HCT116 (cell line): ENCODE measurements around the gene TXNDC16. TPM values are rescaled to one million over a fixed set of nuclear protein-coding genes. Genes with fewer than 3 reads are reported as not detected.
A peak's percentile ranks its signal among the peaks of the same experiment; 100 is the strongest.

Source experiments
- ATAC-seq: fragments of 200-7000 bp; cut with Tn5 transposase; 2 replicates; pipeline ENCODE4 v1.9.1; 2020; ENCODE audit warnings: mild to moderate bottlenecking, moderate library complexity
- Bru-seq: library from RNA; stranded (reverse); fragments of 400-500 nt; gene quantifications from one replicate; lab custom pipeline; 2021; lab: Mats Ljungman, UMichigan
- BruChase-seq, 2 experiments: library from RNA; stranded (reverse); fragments of 400-500 nt; gene quantifications; one replicate each; lab custom pipeline; 2021; lab: Mats Ljungman, UMichigan
- BruUV-seq: library from RNA; stranded (reverse); fragments of 400-500 nt; replicated peaks from 2 replicates; lab custom pipeline; 2021; lab: Mats Ljungman, UMichigan
- CTCF ChIA-PET: fragments of 300-600 bp; sonication (Branson Sonifier 250); formaldehyde crosslinking; loops from one replicate; lab custom pipeline; 2021; ENCODE audit warnings: antibody characterized with exemption; lab: Charles Lee
- POLR2A ChIA-PET: fragments of 300-600, 350-600 bp; sonication (Branson Sonifier 250); formaldehyde crosslinking; loops from one replicate; lab custom pipeline; 2021; ENCODE audit warnings: antibody characterized with exemption; lab: Charles Lee
- RAD21 ChIA-PET, 2 experiments: fragments of 300-600 bp; sonication (Branson Sonifier 250); formaldehyde crosslinking; loops; one replicate each; lab custom pipeline; 2023; ENCODE audit warnings: low total read pairs in 2 of 2; ENCODE audit not compliant: uncharacterized antibody in 2 of 2, unreplicated experiment in 2 of 2, low non-redundant PET in 1 of 2; lab: Charles Lee
- DNase-seq: peaks from one replicate; pipeline ENCODE4 v3.0.0-alpha.2; 2010; ENCODE audit warnings: low read depth, low spot score
- H2AFZ ChIP-seq: fragments of 200-600 bp; shearing (Covaris generic), sonication (generic); 2 replicates; pipeline ENCODE4 v1.6.1; 2017; ENCODE audit warnings: low read depth, mixed run types, mixed read lengths, antibody characterized with exemption, low read length; ENCODE audit not compliant: poor library complexity, severe bottlenecking
- H3K27ac ChIP-seq: 2 replicates; pipeline ENCODE4 v1.5.1; 2012; ENCODE audit warnings: low read depth, low read length
- H3K27me3 ChIP-seq: fragments of 200-600 bp; sonication (generic); 2 replicates; pipeline ENCODE4 v1.6.1; 2016; ENCODE audit warnings: mixed run types, low read length, mixed read lengths; ENCODE audit not compliant: insufficient read depth
- H3K36me3 ChIP-seq, 2 experiments: fragments of 200-500 bp in 1 of 2; fragments of 200-600 bp in 1 of 2; sonication (Bioruptor generic) in 1 of 2; sonication (generic) in 1 of 2; 2 replicates each; pipeline versions ENCODE4 v1.5.1 to v1.6.1; 2014 to 2016; ENCODE audit warnings: low read length in 2 of 2, inconsistent platforms in 1 of 2, mixed read lengths in 1 of 2, mixed run types in 1 of 2; ENCODE audit not compliant: insufficient read depth in 2 of 2, control insufficient read depth in 1 of 2
- H3K4me1 ChIP-seq, 2 experiments: fragments of 200-600 bp in 1 of 2; sonication (generic) in 1 of 2; 2 replicates each; pipeline versions ENCODE4 v1.5.1 to v1.6.1; 2012 to 2017; ENCODE audit warnings: low read length in 2 of 2, inconsistent platforms in 1 of 2, mild to moderate bottlenecking in 1 of 2, mixed read lengths in 1 of 2, mixed run types in 1 of 2, moderate library complexity in 1 of 2; ENCODE audit not compliant: insufficient read depth in 2 of 2, control insufficient read depth in 1 of 2
- H3K4me2 ChIP-seq: fragments of 200-600 bp; sonication (generic); 2 replicates; pipeline ENCODE4 v1.6.1; 2017; ENCODE audit warnings: mixed run types, low read length, mixed read lengths
- H3K4me3 ChIP-seq, 2 experiments: fragments of 200-600 bp in 1 of 2; sonication (generic) in 1 of 2; replicated peaks in 1 of 2; 2 replicates each; pipeline ENCODE4 v1.5.1; 2011 to 2016; ENCODE audit warnings: low read length in 2 of 2, control low read depth in 1 of 2, low read depth in 1 of 2, mild to moderate bottlenecking in 1 of 2, mixed read lengths in 1 of 2, mixed run types in 1 of 2
- H3K79me2 ChIP-seq: fragments of 200-600 bp; sonication (generic); 2 replicates; pipeline ENCODE4 v1.6.1; 2017; ENCODE audit warnings: mild to moderate bottlenecking, mixed run types, low read length, moderate library complexity, mixed read lengths; ENCODE audit not compliant: insufficient read depth
- H3K9ac ChIP-seq: fragments of 200-600 bp; sonication (generic); 2 replicates; pipeline ENCODE4 v1.6.1; 2016; ENCODE audit warnings: low read length, mixed read lengths
- H3K9me2 ChIP-seq: fragments of 200-600 bp; sonication (generic), shearing (Covaris generic); 2 replicates; pipeline ENCODE4 v1.6.1; 2017; ENCODE audit warnings: mixed run types, mild to moderate bottlenecking, moderate library complexity; ENCODE audit not compliant: insufficient read depth
- H3K9me3 ChIP-seq, 2 experiments: fragments of 200-500 bp in 1 of 2; fragments of 200-600 bp in 1 of 2; sonication (Bioruptor generic) in 1 of 2; sonication (generic) in 1 of 2; 2 replicates each; pipeline ENCODE4 v1.6.1; 2014 to 2017; ENCODE audit warnings: low read length in 2 of 2, mixed read lengths in 2 of 2, inconsistent platforms in 1 of 2, low read depth in 1 of 2, mild to moderate bottlenecking in 1 of 2, mixed run types in 1 of 2, moderate library complexity in 1 of 2; ENCODE audit not compliant: control insufficient read depth in 1 of 2, insufficient read depth in 1 of 2
- H4K20me1 ChIP-seq: fragments of 200-600 bp; sonication (generic), shearing (Covaris generic); 2 replicates; pipeline ENCODE4 v1.6.1; 2017; ENCODE audit warnings: mixed run types, mild to moderate bottlenecking, moderate library complexity; ENCODE audit not compliant: insufficient read depth
- ATF3 ChIP-seq: IDR thresholded peaks from 2 replicates; pipeline ENCODE4 v1.6.1; 2012
- CBX3 ChIP-seq: IDR thresholded peaks from 2 replicates; pipeline ENCODE4 v1.6.1; 2012; ENCODE audit warnings: low read depth
- CEBPB ChIP-seq: IDR thresholded peaks from 2 replicates; pipeline ENCODE4 v1.6.1; 2012; ENCODE audit warnings: low read depth
- EGR1 ChIP-seq: IDR thresholded peaks from 2 replicates; pipeline ENCODE4 v1.6.1; 2012; ENCODE audit warnings: low read depth
- FOSL1 ChIP-seq: IDR thresholded peaks from 2 replicates; pipeline ENCODE4 v1.6.1; 2012; ENCODE audit warnings: low read depth
- JUND ChIP-seq: IDR thresholded peaks from 2 replicates; pipeline ENCODE4 v1.6.1; 2012
- MAX ChIP-seq: IDR thresholded peaks from 2 replicates; pipeline ENCODE4 v1.6.1; 2012
- POLR2AphosphoS5 ChIP-seq: IDR thresholded peaks from 2 replicates; pipeline ENCODE4 v1.6.1; 2011; ENCODE audit warnings: mild to moderate bottlenecking, low read depth, low read length, moderate library complexity
- SIN3A ChIP-seq: IDR thresholded peaks from 2 replicates; pipeline ENCODE4 v1.6.1; 2012; ENCODE audit warnings: low read depth
- SP1 ChIP-seq: IDR thresholded peaks from 2 replicates; pipeline ENCODE4 v1.6.1; 2012; ENCODE audit warnings: low read depth
- SRF ChIP-seq: IDR thresholded peaks from 2 replicates; pipeline ENCODE4 v1.6.1; 2012; ENCODE audit warnings: low read depth
- TCF7L2 ChIP-seq: IDR thresholded peaks from 2 replicates; pipeline ENCODE4 v1.7.0; 2011; ENCODE audit warnings: borderline replicate concordance, inconsistent platforms; ENCODE audit not compliant: insufficient read depth, insufficient read length; ENCODE audit errors: extremely low read depth
- ZFX ChIP-seq: fragments of 450-650 bp; IDR thresholded peaks from 2 replicates; pipeline ENCODE4 v1.6.1; 2017
- ZNF274 ChIP-seq: fragments of 200-500 bp; sonication (Bioruptor generic); IDR thresholded peaks from 2 replicates; pipeline ENCODE4 v1.6.1; 2014; ENCODE audit warnings: mild to moderate bottlenecking, low read depth, low read length, inconsistent platforms
- intact Hi-C: fragments of 100-400 bp; cut with micrococcal nuclease; formaldehyde crosslinking; loops from 2 replicates; pipeline ENCODE4 v1.10.0; 2022
- long read RNA-seq: library from polyadenylated mRNA; unstranded; transcript quantifications from one replicate; pipeline ENCODE4 v2.0.0, GENCODE V29; 2021; ENCODE audit not compliant: unreplicated experiment
- polyA plus RNA-seq: library from polyadenylated mRNA; unstranded; fragments of >200 nt; gene quantifications from 2 replicates; pipeline ENCODE4 v1.2.1, GENCODE V29; 2012; ENCODE audit warnings: missing spikeins
- total RNA-seq: library from RNA; stranded (reverse); gene quantifications from one replicate; pipeline ENCODE4 v1.2.1, GENCODE V29; 2021; ENCODE audit not compliant: unreplicated experiment
- TF ChIP-seq, protein P1 (sequence below), 3 experiments: fragments of 200-600 bp in 1 of 3; sonication (generic) in 1 of 3; IDR thresholded peaks in 2 of 3; conservative IDR thresholded peaks in 1 of 3; 2 replicates each; pipeline ENCODE4 v1.5.1; 2012 to 2017; ENCODE audit warnings: low read depth in 2 of 3, low read length in 2 of 3, antibody characterized with exemption in 1 of 3, borderline replicate concordance in 1 of 3, control low read depth in 1 of 3, mild to moderate bottlenecking in 1 of 3, mixed read lengths in 1 of 3, mixed run types in 1 of 3, moderate library complexity in 1 of 3; ENCODE audit not compliant: insufficient read depth in 1 of 3
- TF ChIP-seq, protein P2 (sequence below): IDR thresholded peaks from 2 replicates; pipeline ENCODE4 v1.6.1; 2011; ENCODE audit warnings: mild to moderate bottlenecking, low read length, moderate library complexity; ENCODE audit not compliant: insufficient replicate concordance; ENCODE audit errors: extremely low read depth

Gene TXNDC16, protein sequence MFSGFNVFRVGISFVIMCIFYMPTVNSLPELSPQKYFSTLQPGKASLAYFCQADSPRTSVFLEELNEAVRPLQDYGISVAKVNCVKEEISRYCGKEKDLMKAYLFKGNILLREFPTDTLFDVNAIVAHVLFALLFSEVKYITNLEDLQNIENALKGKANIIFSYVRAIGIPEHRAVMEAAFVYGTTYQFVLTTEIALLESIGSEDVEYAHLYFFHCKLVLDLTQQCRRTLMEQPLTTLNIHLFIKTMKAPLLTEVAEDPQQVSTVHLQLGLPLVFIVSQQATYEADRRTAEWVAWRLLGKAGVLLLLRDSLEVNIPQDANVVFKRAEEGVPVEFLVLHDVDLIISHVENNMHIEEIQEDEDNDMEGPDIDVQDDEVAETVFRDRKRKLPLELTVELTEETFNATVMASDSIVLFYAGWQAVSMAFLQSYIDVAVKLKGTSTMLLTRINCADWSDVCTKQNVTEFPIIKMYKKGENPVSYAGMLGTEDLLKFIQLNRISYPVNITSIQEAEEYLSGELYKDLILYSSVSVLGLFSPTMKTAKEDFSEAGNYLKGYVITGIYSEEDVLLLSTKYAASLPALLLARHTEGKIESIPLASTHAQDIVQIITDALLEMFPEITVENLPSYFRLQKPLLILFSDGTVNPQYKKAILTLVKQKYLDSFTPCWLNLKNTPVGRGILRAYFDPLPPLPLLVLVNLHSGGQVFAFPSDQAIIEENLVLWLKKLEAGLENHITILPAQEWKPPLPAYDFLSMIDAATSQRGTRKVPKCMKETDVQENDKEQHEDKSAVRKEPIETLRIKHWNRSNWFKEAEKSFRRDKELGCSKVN
- total RNA-seq (2.7 TPM), Bru-seq, nascent RNA (percentile 47 among the genes with signal in this experiment), BruChase-seq, experiment 1, labeled RNA remaining after a 6-hour chase (percentile 37 among the genes with signal in this experiment), BruChase-seq, experiment 2, labeled RNA remaining after a 2-hour chase (percentile 42 among the genes with signal in this experiment)
- polyA plus RNA-seq, result 0.75 and 0.89 TPM in 2 replicates
- long read RNA-seq, full-length matches to known transcripts, result 7 of 11 reads
- long read RNA-seq, partial matches to known transcripts, result 0 of 11 reads
- long read RNA-seq, other reads (novel, unspliced or antisense), result 4 of 11 reads

GRCh38 chr14:52552063-52552988, at the start of gene TXNDC16, which contains the start of gene GPR137C:
Gene TXNDC16 (minus strand): TSS chr14:52552505. CDS start chr14:52543557, 8,948 bp downstream.
Gene GPR137C (plus strand): TSS chr14:52552836. CDS start chr14:52553148, 312 bp downstream.
- ChIA-PET POLR2A (interaction anchor here (0.5 to 2.1 kb wide), 9 partner anchors 9 to 937 kb away, joined by 3 to 9 read pairs (median 4); partner anchors contain the start of gene PSMC6), CTCF (interaction anchor here (0.6 kb wide), 1 partner anchor 743 kb away, joined by 3 read pairs; no protein-coding TSS in a partner anchor), RAD21 (interaction anchor here in 1 of 2 experiments (0.6 kb wide), 1 partner anchor 177 kb away, joined by 7 read pairs; the partner anchor contains the start of gene STYX)
- Histone ChIP-seq H3K36me3 (no peaks in the 10 kb centered on the region), H3K9me3 (no peaks in the 10 kb centered on the region), H3K4me1 (peaks cover 6 to 23% of the 10 kb centered on the region in 2 experiments), H3K27ac (peak within 1 kb of the TSS; percentile 41; the same call in 1 of the 2 replicates), H3K9me2 (no peaks in the 10 kb centered on the region), H3K4me2 (peak within 1 kb of the TSS; percentile 99), H3K27me3 (no peaks in the 10 kb centered on the region), H3K9ac (peak within 1 kb of the TSS; percentile 67), H3K4me3 (peak within 1 kb of the TSS; percentile 63 to 73), H3K79me2 (no peaks in the 10 kb centered on the region), H4K20me1 (no peaks in the 10 kb centered on the region), H2AFZ (peak within 1 kb of the TSS; percentile 75)
- DNase-seq, result peak; percentile 98
- ATAC-seq, result peak; percentile 95
- intact Hi-C loops, result loop anchor here (5.0 to 10.0 kb wide), 2 partner anchors 152 to 240 kb away; partner anchors contain the start of genes GNPNAT1 and PSMC6
- TSS peak; percentile 65 for BruUV-seq
- TF ChIP-seq ATF3 (no peak), MAX (peak; percentile 96), POLR2AphosphoS5 (peak; percentile 55), ZNF274 (no peak), ZFX (peak; percentile 21; the same call in 1 of the 2 replicates), SRF (no peak), SP1 (peak; percentile 95), CEBPB (no peak), CBX3 (peak; percentile 51), FOSL1 (no peak), JUND (no peak), SIN3A (peak; percentile 85), TCF7L2 (no peak), EGR1 (peak; percentile 68)
- TF ChIP-seq, protein P1, sequence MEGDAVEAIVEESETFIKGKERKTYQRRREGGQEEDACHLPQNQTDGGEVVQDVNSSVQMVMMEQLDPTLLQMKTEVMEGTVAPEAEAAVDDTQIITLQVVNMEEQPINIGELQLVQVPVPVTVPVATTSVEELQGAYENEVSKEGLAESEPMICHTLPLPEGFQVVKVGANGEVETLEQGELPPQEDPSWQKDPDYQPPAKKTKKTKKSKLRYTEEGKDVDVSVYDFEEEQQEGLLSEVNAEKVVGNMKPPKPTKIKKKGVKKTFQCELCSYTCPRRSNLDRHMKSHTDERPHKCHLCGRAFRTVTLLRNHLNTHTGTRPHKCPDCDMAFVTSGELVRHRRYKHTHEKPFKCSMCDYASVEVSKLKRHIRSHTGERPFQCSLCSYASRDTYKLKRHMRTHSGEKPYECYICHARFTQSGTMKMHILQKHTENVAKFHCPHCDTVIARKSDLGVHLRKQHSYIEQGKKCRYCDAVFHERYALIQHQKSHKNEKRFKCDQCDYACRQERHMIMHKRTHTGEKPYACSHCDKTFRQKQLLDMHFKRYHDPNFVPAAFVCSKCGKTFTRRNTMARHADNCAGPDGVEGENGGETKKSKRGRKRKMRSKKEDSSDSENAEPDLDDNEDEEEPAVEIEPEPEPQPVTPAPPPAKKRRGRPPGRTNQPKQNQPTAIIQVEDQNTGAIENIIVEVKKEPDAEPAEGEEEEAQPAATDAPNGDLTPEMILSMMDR (IDR thresholded peaks at IDR 0.05 in 2 of 3, conservative IDR thresholded peaks at IDR 0.05 in 1 of 3; ENCODE audit: borderline replicate concordance in 1 of 3, insufficient read depth in 1 of 3, low read depth in 2 of 3, low read length in 2 of 3), result no peak
- TF ChIP-seq, protein P2, sequence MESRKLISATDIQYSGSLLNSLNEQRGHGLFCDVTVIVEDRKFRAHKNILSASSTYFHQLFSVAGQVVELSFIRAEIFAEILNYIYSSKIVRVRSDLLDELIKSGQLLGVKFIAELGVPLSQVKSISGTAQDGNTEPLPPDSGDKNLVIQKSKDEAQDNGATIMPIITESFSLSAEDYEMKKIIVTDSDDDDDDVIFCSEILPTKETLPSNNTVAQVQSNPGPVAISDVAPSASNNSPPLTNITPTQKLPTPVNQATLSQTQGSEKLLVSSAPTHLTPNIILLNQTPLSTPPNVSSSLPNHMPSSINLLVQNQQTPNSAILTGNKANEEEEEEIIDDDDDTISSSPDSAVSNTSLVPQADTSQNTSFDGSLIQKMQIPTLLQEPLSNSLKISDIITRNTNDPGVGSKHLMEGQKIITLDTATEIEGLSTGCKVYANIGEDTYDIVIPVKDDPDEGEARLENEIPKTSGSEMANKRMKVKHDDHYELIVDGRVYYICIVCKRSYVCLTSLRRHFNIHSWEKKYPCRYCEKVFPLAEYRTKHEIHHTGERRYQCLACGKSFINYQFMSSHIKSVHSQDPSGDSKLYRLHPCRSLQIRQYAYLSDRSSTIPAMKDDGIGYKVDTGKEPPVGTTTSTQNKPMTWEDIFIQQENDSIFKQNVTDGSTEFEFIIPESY, result no peak
